GM13976 (cell line): ENCODE data around the gene NOX1.

ENCODE experiments used
- DNase-seq: peaks from one replicate; pipeline ENCODE4 v3.0.0; 2012; ENCODE audit warnings: low spot score
- CTCF ChIP-seq: IDR thresholded peaks from 2 replicates; pipeline ENCODE4 v1.5.1; 2012; ENCODE audit warnings: borderline replicate concordance, mild to moderate bottlenecking; ENCODE audit not compliant: insufficient read depth; ENCODE audit errors: extremely low read depth, missing control alignments, control extremely low read depth
- in situ Hi-C: fragments of 300-500 bp; cut with MboI; formaldehyde crosslinking; loops from one replicate; pipeline ENCODE4 v1.12.0; 2022; ENCODE audit warnings: low sequenced_read_pairs, mixed read lengths, inconsistent platforms; ENCODE audit not compliant: unreplicated experiment

The NOX1 gene

GRCh38 chrX:100874325-100874724, at the start of gene NOX1:
Gene NOX1, minus strand, starts transcription at chrX:100874359. Its CDS starts 220 bp downstream, at chrX:100874139.
- in situ Hi-C loops, result no loop called here
- DNase-seq, result no peak
- no peak for TF ChIP-seq CTCF

DNA sequence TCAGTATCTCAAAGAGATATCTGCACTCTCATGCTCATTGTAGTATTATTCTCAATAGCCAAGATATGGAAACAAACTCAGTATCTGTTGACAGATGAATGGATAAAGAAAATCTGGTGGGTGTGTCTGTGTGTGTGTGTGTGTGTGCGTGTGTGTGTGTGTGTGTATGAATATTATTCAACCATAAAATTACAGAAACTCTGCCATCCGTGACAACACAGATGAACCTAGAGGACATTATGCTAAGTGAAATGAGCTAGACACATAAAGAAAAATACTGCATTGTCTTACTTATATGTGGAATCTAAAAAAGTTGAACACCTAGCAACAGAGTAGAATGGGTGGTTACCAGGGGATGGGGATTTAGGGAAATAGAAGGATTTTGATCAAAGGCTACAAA, 41.4 kb upstream of the NOX1 start:
- no peak for DNase-seq
- in situ Hi-C loops, result no loop called here
- no peak for TF ChIP-seq CTCF

- in situ Hi-C loops, result no loop called here
- no peak for TF ChIP-seq CTCF
- DNase-seq, result no peak
These were observed 39.0 kb upstream of the NOX1 start for GRCh38 chrX:100913111-100913510.

DNA sequence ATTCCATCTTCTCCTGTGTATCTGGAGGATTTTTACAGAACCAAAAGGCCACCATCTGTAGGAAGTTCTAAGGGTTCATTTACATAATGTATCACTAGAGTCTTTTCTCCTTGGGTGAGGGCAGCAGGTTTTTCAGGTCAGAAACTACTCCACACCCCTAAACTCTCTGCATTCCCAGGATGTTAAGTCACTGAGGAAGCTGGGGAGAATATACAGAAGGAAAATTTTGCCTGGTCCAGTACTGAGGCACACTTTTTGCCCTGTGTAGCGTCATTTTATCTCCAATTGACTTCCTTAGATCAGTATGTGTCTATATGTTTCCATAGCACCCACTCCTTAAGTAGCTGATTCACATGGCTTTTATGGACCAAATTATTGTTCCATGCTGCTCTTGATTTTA, 37.6 kb upstream of the NOX1 start:
- DNase-seq, result no peak
- no peak for TF ChIP-seq CTCF
- in situ Hi-C loops, result no loop called here

GRCh38 chrX:100905620-100906019, 31.5 kb upstream of the NOX1 start:
- in situ Hi-C loops, result no loop called here
- TF ChIP-seq CTCF, result no peak
- DNase-seq, result no peak

DNA sequence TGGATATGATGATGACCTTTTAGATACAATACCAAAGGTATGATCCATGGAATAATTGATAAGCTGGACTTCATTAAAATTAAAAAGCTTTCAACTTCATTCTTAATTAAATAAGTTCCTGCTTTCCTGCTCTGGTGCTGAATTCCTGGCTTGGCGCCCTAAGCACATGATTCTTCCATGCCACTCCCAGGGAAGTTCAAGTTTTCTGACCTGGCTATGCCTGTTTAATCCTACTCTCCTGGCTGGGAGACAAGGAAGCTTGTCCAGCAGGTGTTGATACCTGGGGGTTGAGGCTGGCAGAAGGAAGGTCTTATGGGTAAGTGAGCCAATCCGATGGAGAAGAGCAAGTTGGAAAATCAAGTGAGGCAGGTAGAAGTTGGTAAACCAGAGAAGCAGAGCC, 30.3 kb upstream of the NOX1 start:
- no peak for TF ChIP-seq CTCF
- in situ Hi-C loops, result no loop called here
- no peak for DNase-seq
